Measurements from ENCODE around the gene GDF10. TPM values are rescaled to one million over a fixed set of nuclear protein-coding genes. Genes with fewer than 3 reads are reported as not detected.

GDF10 gene
- total RNA-seq, 1 donor from 2014 or later = 1.7 TPM

- TF ChIP-seq, protein P1, sequence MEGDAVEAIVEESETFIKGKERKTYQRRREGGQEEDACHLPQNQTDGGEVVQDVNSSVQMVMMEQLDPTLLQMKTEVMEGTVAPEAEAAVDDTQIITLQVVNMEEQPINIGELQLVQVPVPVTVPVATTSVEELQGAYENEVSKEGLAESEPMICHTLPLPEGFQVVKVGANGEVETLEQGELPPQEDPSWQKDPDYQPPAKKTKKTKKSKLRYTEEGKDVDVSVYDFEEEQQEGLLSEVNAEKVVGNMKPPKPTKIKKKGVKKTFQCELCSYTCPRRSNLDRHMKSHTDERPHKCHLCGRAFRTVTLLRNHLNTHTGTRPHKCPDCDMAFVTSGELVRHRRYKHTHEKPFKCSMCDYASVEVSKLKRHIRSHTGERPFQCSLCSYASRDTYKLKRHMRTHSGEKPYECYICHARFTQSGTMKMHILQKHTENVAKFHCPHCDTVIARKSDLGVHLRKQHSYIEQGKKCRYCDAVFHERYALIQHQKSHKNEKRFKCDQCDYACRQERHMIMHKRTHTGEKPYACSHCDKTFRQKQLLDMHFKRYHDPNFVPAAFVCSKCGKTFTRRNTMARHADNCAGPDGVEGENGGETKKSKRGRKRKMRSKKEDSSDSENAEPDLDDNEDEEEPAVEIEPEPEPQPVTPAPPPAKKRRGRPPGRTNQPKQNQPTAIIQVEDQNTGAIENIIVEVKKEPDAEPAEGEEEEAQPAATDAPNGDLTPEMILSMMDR (IDR thresholded peaks at IDR 0.05) = no peak
- no peak for TF ChIP-seq POLR2AphosphoS5 (IDR thresholded peaks at IDR 0.05; ENCODE audit: insufficient read depth in 1 of 2, low read depth in 1 of 2)
- TF ChIP-seq POLR2A (IDR thresholded peaks at IDR 0.05) = no peak
- Histone ChIP-seq H3K4me3 (no peak overlapping the region), H3K9me3 (no peaks in the 10 kb centered on the region), H3K27me3 (no peaks in the 10 kb centered on the region), H3K27ac (no peak overlapping the region), H3K4me1 (no peaks in the 10 kb centered on the region), H3K36me3 (no peaks in the 10 kb centered on the region)
- intact Hi-C loops (cut with DNase I) = no loop called here
- DNase-seq (ENCODE audit: extremely low spot score in 2 of 2) = no peak
Observed at GRCh38 chr10:47339759-47340607, 40.0 kb downstream of the GDF10 start.

DNA sequence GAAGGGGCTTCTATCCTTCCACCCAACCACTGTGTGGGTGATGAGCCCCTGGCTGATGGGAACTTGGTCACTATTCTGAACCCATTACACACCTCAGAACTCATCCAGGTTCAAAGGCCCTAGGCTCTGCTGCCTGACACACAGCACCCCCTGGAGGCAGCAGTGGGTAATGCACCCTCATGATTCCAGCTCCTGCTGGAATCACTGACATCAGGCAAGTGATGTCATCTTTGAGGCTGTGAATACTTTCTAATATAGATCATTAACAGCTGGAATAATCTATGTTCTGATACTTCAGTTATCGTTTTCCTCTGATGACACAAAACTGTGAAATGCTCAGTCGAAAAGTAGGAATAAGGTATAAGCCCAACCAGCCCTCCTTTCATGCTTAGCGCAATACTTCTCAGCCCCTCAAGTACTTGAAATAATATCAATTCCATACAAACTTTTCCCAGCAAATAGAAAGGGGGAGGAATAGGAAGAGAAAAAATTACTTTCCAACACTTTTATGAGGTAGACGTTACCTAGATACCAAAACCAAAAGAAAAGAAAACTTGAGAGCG lies 40.7 kb downstream of the GDF10 start:
- intact Hi-C loops (cut with DNase I) = no loop called here
- TF ChIP-seq, protein P1 (IDR thresholded peaks at IDR 0.05) = peak; percentile 22 to 67 (median 49)
- no peak for TF ChIP-seq POLR2AphosphoS5 (IDR thresholded peaks at IDR 0.05; ENCODE audit: insufficient read depth in 1 of 2, low read depth in 1 of 2)
- no peak overlapping the region for H3K4me3 ChIP-seq
- H3K27ac ChIP-seq = no peak overlapping the region
- no peak for DNase-seq (ENCODE audit: extremely low spot score in 2 of 2)
- no peaks in the 10 kb centered on the region for H3K36me3 ChIP-seq
- H3K27me3 ChIP-seq = no peaks in the 10 kb centered on the region
- H3K4me1 ChIP-seq = no peaks in the 10 kb centered on the region
- H3K9me3 ChIP-seq = no peaks in the 10 kb centered on the region

GRCh38 chr10:47344996-47345870 lies 45.2 kb downstream of the GDF10 start:
- no peaks in the 10 kb centered on the region for H3K4me1 ChIP-seq
- no peak overlapping the region for H3K4me3 ChIP-seq
- no peak for DNase-seq (ENCODE audit: extremely low spot score in 2 of 2)
- H3K36me3 ChIP-seq = no peaks in the 10 kb centered on the region
- H3K27me3 ChIP-seq = no peaks in the 10 kb centered on the region
- intact Hi-C loops (cut with DNase I) = no loop called here
- no peak for TF ChIP-seq POLR2AphosphoS5 (IDR thresholded peaks at IDR 0.05; ENCODE audit: insufficient read depth in 1 of 2, low read depth in 1 of 2)
- no peak overlapping the region for H3K27ac ChIP-seq
- no peaks in the 10 kb centered on the region for H3K9me3 ChIP-seq

- no peaks in the 10 kb centered on the region for H3K4me1 ChIP-seq
- DNase-seq (ENCODE audit: extremely low spot score in 2 of 2) = no peak
- no peaks in the 10 kb centered on the region for H3K27me3 ChIP-seq
- H3K9me3 ChIP-seq = no peaks in the 10 kb centered on the region
- TF ChIP-seq POLR2AphosphoS5 (IDR thresholded peaks at IDR 0.05; ENCODE audit: insufficient read depth in 1 of 2, low read depth in 1 of 2) = no peak
- TF ChIP-seq, protein P1 (IDR thresholded peaks at IDR 0.05) = no peak
- no peaks in the 10 kb centered on the region for H3K36me3 ChIP-seq
- no peak overlapping the region for H3K4me3 ChIP-seq
- H3K27ac ChIP-seq = no peak overlapping the region
- intact Hi-C loops (cut with DNase I) = no loop called here
Observed at GRCh38 chr10:47346581-47347302, 46.7 kb downstream of the GDF10 start.

GRCh38 chr10:47347303-47347675 lies 47.3 kb downstream of the GDF10 start:
- Histone ChIP-seq H3K4me1 (no peaks in the 10 kb centered on the region), H3K4me3 (no peak overlapping the region), H3K9me3 (no peaks in the 10 kb centered on the region), H3K27ac (no peak overlapping the region), H3K36me3 (no peaks in the 10 kb centered on the region), H3K27me3 (no peaks in the 10 kb centered on the region)
- intact Hi-C loops (cut with DNase I) = no loop called here
- TF ChIP-seq, protein P1 (IDR thresholded peaks at IDR 0.05) = no peak
- TF ChIP-seq POLR2AphosphoS5 (IDR thresholded peaks at IDR 0.05; ENCODE audit: insufficient read depth in 1 of 2, low read depth in 1 of 2) (no peak), POLR2A (IDR thresholded peaks at IDR 0.05) (no peak)
- no peak for DNase-seq (ENCODE audit: extremely low spot score in 2 of 2)

Measured in vagina (tissue), 2 donors.